GM08714 (cell line): ENCODE data around the gene CHRM2.

Source experiments
- H3K4me3 ChIP-seq: fragments of 200-500 bp; sonication (Bioruptor generic); 2 replicates; pipeline ENCODE4 v1.5.1; 2014; ENCODE audit warnings: mild to moderate bottlenecking, low read length, inconsistent platforms
- ZNF274 ChIP-seq: IDR thresholded peaks from 2 replicates; pipeline ENCODE4 v1.6.1; 2012; ENCODE audit warnings: mild to moderate bottlenecking, low read depth, low read length

The CHRM2 gene

DNA sequence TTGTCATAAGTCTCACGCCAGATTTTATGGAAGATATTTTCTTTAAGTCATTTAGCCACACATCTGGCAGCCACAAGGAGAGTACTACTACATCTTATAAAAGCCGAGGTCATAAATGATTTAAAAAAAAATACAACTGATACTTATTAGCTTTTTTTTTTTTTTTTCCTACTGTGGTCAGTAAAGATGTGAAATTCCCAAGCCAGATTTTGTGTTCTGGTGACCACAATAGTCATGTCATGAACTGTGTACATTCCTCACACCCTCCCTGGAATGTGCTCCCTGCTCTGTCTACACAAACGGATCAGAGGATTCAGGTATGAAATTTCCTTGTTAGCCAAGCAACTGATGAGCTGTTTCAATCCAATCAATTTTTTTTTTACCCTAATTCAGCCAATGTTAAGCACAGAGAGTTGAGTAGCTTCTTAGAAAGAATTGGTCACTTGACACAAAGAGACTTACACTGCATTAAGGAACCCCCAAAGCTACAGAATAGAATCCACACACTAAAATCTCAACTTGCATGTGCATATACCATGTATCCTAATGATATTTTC lies 54.7 kb downstream of the CHRM2 start:
- no peak for TF ChIP-seq ZNF274
- H3K4me3 ChIP-seq = no peak overlapping the region

DNA sequence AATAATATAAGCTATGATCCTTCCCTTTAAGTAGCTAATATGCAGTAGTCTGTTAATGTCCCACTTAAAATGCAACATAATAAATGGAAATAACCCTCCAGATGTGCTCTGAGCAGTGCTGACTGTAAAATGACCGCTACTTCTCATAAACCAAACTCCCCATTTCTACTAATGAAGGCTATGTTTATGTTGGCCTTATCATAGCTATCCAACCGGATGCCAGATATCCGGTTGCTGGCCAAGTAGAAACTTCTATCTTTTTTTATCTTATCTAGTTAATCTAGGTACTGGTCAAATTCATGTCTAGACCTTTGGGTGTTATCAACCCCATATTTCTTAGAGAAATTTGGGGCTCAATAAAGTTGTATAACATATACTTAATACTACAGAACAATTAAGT lies 56.6 kb downstream of the CHRM2 start:
- H3K4me3 ChIP-seq = no peak overlapping the region

DNA sequence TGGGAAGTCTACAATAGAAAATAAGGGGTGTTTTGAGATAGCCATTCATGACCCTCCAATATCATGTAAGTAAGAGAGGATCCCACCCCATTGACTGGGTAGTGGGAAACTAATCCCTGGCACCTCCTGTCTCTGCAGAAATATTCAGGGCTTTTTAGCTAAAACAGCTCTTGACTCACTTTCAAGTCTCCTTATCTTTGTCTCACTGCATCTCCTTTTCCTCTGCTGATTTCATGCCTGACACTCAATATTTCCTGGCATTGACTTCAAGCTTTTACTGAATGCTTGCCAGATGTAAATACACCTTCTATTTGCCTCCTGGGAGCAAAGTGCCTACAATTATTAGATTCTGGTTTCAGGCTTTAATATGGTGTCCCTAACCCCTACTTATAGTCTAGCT lies 57.1 kb downstream of the CHRM2 start:
- no peak for TF ChIP-seq ZNF274
- H3K4me3 ChIP-seq = no peak overlapping the region

More for the DNA sequence above, 56.6 kb downstream of the CHRM2 start:
- TF ChIP-seq ZNF274 = no peak

DNA sequence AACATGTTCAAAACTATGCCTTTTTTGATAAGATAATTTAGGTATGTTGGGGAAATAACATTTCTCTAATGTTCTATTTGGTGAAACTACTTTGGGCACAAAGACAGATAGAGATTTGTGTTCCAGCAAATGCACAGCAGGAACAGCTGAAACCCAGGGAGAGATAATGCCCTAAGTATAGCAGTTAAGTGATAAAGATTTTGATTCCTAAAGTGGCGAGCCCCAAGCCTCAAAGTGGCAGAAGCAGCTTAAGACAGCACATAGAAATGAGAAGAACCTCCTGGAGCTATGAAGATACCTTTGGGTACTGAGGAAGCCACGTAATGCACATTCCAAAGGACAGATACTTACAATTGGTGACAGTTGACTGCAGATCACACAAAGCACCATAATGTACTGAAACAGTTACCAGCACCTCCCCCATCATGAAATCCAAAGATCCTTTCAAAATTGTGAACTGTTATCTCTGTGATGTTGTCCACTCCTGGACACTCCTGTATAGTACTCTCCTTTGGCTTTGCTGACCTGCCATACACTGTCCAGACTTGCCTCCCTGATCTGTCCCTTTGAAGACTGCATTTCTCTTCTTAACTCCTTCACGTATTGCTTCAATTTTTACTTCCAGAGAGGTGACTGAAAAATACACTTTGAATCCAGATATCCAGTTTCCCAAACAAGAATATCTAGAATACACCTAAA lies 62.9 kb downstream of the CHRM2 start:
- H3K4me3 ChIP-seq = no peak overlapping the region
- TF ChIP-seq ZNF274 = no peak

DNA sequence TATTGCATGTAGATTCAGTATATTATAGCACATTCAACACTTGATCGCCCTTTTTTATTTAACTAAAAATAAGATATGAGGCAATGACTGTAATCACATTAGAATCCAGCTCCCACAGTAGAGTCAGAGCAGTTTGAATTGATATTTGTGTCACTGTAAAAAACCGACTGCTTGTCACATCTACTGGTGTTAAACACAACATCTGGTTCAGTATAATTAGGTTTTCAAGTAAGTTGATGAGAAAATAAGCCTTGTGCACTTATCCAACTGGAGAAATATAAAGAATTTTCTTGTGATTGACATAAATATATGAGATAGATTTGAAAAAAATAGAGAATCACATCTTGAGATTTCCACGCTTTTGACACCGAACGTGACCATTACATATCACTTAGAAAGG lies 69.0 kb downstream of the CHRM2 start:
- no peak for TF ChIP-seq ZNF274
- H3K4me3 ChIP-seq = no peak overlapping the region

DNA sequence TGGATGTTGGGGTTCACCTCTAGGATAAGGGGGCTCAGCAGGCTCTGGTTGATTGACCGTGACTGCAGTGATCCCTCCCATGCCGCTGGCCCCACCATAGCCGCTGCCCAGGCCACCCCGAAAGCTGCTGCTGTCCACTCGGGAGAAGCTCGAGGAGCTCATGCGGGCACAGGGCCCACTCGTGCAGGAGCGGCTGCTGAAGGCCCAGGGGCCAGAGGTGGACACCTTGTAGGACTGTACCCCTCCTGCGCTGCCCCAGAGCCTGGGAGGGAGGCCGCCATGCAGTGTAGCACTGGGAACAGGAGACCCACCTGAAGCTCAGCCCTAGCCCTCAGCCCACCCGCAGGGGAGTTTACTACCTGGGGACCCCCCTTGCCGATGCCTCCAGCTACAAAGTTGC lies 70.0 kb downstream of the CHRM2 start:
- TF ChIP-seq ZNF274 = no peak

DNA sequence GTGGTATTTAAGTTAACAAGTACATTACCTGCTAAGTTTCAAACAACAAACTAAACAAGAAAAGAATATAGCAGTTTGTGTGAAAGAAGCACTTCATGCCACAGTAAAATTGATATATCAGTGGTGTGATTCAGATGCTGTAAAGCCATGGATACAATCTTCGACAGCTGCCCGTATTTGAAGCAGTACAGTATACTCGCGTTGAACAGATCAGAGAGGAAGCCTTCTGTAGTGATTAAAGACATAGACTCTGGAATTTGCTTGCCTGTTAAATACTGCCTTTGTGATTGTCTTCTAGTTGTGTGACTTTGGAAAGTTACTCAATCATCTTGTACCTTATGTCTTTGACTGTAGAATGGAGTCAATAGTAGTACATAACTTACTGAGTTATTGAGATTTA lies 71.7 kb downstream of the CHRM2 start:
- TF ChIP-seq ZNF274 = no peak

More for the DNA sequence above, 70.0 kb downstream of the CHRM2 start:
- no peak overlapping the region for H3K4me3 ChIP-seq

DNA sequence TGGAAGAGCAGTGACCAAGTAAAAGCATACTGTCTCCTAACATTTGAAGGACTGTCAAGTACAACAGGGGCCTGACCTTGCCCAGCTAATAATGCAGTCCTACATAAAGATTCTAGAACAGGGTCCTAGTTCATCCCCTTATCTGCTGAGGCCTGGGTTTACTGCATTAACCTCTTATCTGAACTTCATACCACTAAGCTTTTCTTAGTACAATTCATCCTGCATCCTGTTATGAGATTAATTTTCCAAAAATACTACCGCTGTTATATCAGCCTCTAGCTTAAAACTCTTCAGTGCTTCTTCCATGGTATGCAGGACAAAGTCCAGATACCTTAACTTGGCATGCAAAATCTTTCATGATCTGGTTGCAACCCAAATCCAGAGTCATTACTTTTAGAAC lies 72.5 kb downstream of the CHRM2 start:
- no peak for TF ChIP-seq ZNF274

More for the DNA sequence above, 71.7 kb downstream of the CHRM2 start:
- H3K4me3 ChIP-seq = no peak overlapping the region

DNA sequence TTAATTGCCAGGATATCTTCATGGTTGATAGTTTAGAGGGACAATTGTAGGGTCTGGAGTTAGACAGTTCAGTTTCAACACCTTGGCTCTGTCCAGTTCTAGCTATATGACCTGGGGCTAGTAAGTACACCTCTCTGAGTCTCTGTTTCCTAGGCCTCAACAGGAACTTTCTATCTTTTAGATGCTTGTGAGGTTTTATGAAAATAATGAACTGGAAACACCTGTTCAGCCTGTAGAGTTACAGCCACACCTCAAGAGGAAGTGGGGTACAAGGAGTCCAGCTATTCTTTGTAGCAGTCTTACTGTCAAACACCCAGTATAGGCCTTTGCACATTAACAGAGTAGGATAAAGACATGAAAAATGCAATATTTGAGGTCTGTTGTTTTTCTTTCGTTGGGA lies 73.4 kb downstream of the CHRM2 start:
- no peak for TF ChIP-seq ZNF274
- H3K4me3 ChIP-seq = no peak overlapping the region

More for the DNA sequence above, 72.5 kb downstream of the CHRM2 start:
- H3K4me3 ChIP-seq = no peak overlapping the region

DNA sequence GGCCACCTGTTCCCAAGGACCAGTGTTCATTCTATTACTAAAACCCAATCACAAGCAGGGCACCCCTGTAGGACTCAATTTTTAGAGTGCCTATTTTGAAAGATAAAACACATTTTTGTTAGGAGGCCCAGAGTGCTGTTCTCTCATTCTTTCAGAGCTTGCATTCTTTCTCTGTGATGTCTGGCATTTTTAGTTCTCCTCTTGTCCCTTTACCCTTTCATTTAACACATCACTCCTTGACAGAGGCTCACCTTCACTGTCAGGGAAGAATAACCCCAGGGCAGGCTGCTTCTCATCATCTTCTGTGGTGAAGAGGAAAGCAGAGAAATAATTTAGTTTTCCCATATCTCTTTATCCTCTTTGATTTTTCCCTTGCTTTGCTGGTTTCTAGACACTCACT lies 73.9 kb downstream of the CHRM2 start:
- no peak for TF ChIP-seq ZNF274
- no peak overlapping the region for H3K4me3 ChIP-seq

DNA sequence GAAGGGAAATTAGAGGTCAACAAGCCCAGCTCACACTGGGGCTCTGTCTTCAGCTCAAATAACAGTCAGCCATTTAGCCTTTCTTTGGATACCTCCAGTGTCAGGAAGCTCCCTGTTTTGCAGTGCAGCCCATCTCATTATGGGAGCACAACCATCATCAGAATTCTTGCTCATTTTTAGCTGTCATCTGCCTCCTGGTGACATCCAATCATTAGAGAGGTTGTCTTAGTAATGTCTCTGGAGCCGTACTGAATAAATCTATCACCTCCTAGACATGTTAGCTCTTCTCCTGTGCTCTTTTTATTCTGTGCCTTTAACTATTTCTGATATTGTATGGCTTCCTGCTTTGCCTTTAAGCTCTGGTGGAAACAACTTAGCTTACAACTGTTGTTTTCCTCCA lies 74.5 kb downstream of the CHRM2 start:
- no peak overlapping the region for H3K4me3 ChIP-seq
- TF ChIP-seq ZNF274 = no peak

DNA sequence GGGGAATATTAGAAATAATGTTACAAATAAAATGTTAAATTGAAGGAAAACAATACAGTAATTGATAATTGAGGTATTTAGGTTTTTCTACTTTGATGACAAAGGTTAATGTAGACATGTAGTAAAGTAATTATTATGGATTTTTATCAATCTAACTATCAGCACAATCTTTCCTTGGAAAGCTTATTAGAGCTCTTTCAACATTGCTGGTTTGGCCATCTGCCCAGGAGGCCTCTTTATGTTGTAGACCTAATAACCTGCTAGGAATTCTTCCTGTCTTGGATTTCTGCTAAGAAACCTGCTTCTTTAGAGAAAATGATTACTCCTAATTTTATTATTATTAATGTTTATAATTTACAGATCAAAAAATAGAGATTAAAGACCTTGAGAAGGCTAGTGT lies 78.9 kb downstream of the CHRM2 start:
- TF ChIP-seq ZNF274 = no peak
- H3K4me3 ChIP-seq = no peak overlapping the region

DNA sequence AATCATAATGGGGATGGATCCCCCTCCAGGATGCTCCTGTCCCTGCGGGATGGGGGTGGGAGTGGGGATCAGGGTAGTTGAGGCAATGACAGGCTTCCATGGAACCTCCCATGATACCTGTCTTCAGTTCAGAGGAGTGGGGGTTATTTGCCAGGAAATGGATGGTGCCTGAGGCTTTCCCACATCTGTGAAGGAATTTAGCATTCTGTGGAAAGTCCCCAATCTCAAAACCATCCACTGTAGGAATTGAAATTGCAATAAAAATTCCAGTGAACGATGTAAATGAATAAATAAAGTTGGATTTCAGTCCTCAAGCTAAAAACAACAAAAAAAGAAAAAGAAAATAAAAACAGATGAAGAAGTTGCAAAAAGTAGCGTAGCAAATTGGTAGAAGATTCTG lies 81.9 kb downstream of the CHRM2 start:
- H3K4me3 ChIP-seq = no peak overlapping the region
- no peak for TF ChIP-seq ZNF274

DNA sequence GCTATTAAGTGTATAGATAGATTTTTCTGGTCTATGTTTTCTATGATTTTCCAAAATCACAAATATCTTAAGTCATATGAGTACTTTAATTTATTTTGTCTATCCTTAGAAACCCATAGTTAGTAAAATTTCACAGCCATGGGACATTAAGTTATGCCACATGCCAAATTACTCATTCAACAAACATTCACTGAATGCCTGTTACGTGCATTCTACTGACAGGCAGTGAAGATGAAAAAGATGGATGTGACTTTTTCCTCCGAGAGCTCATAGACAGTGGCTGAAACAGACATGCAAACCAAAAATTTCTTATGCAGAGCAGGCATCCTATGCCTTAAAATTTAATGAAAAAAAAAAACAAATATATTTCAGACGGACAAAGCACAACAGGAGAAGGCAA lies 84.9 kb downstream of the CHRM2 start:
- TF ChIP-seq ZNF274 = no peak

DNA sequence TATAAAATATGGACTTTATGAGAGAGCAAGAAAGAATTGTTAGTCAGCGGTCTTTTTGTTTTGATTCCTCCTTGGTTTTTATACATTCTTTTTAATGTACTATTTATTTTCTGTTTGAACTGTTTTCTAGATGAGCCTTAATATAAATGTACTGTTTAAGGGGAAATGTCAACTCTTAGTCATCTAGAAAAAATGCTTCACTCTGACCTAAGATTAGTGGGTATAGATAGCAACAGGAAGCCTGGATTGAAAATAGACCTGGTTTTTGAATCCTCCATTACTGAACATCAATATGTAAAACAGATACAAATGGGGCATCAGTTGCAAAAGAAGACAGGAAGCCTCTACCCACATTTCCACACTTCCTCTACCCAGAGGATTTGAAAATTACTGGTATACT lies 87.8 kb downstream of the CHRM2 start:
- no peak for TF ChIP-seq ZNF274
- no peak overlapping the region for H3K4me3 ChIP-seq

More for the DNA sequence above, 84.9 kb downstream of the CHRM2 start:
- no peak overlapping the region for H3K4me3 ChIP-seq

DNA sequence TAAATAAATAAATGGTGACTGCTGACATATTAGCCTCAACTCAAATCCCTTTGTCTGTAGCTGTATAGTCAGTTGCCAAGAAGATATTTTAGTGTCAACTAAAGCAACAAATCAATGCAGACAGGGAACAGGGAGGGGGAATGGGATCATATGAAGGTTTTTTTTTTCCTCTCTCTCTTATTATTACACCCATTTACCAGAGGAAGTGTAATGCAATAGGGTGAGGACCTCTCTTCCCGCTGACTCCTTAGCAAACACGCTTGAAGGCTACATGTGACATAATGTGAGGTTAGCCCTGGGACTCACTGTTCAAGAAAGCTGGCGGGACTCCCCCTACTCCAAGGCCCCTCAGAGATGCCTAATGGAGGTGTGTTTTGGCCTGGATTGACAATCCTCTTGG lies 88.2 kb downstream of the CHRM2 start:
- no peak for TF ChIP-seq ZNF274
- H3K4me3 ChIP-seq = no peak overlapping the region
